Lower leg skin (tissue), 3 donors: Measurements from ENCODE around the gene EPHX1.

Source experiments
- CTCF ChIP-seq, 3 donors: fragments of 450-650 bp; IDR thresholded peaks; one replicate each; pipeline ENCODE4 v1.5.1; 2016; ENCODE audit warnings: antibody characterized with exemption in 3 of 3, mild to moderate bottlenecking in 3 of 3, moderate library complexity in 2 of 3
- POLR2A ChIP-seq, 2 donors: fragments of 450-650 bp; IDR thresholded peaks; one replicate each; pipeline ENCODE4 v1.6.1; 2016 to 2017; ENCODE audit warnings: antibody characterized with exemption in 2 of 2, mild to moderate bottlenecking in 1 of 2, moderate library complexity in 1 of 2

DNA sequence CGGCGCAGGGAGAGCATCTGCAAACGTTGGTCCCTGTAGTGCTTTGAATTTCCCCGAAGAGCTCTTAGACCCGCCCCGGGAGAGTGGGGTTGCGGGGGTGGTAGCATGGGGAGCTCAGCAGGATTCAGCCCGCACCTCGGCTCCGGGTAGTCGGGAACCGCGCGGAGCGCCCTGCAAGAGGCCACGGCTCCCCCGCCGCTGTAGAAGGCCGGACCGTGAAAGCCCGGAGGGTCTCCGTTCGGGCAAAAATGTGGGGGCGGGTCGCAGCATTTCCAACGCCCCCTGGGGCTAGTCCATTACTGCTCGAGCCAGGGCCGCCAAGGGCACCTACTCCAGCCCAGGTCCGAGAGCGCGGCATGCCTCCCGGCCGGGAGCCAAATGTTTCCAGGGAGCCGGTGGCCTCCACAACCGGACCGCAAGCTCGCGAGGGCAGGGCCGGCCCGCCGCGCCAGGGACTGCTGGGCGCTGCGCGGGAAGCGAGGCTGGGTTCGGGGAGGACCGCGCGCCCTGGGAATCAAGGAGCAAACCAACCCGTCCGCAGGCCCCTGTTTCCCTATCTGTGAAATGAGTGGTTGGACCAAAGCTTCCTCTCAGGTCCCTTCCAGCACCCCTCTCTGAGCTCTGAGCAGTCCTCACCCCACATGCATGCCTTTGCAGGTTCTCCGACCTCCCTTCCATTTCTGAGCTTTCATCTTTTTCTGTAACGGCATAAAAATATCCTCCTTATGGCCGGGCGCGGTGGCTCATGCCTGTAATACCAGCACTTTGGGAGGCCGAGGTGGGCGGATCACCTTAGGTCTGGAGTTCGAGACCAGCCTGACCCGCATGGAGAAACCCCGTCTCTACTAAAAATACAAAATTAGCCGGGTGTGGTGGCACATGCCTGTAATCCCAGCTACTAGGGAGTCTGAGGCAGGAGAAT is 73.0 kb downstream of the EPHX1 start:
- no peak for TF ChIP-seq CTCF (IDR thresholded peaks at IDR 0.05)
- TF ChIP-seq POLR2A (IDR thresholded peaks at IDR 0.05), result no peak
